ENCODE measurements around the gene GSAP. TPM values are rescaled to one million over a fixed set of nuclear protein-coding genes. Genes with fewer than 3 reads are reported as not detected.
"Not testable (repeated sequence)": the region's sequence is repeated elsewhere in the genome, so short reads cannot be mapped to it uniquely, and the experiment has no call there.

GSAP gene
- total RNA-seq, 1 experiment from 2014 or later, result 0.85 TPM

DNA sequence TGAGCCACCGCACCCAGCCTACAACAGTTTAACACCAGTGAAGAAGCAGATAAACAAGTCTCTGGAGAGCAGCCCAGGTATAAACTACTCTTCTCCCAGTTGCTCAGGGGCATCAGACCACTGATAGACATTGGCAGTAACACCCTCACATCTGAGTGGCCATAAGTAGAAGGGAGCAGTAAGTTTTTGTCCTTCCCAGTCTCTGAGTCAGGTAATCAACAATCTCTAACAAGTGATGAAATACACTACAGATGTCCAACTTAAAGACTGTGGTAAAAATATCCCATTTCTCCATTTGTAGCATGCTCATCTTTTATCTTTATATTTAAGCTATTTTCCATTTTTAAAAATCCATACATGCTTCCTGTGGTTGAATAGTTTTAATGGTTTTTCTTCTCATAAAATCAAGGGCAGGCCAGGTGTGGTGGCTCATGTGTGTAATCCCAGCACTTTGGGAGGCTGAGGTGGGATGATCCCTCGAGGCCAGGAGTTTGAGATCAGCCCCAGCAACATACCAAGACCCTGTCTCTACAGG, 78.6 kb downstream of the GSAP start:
- DNase-seq (ENCODE audit: low read depth, low spot score) (no peak), ATAC-seq (no peak)
- no peak overlapping the region for H3K27ac ChIP-seq (ENCODE audit: low read length)
- no TSS peak for BruUV-seq (replicated peaks)
- H3K4me3 ChIP-seq (ENCODE audit: low read depth in 2 of 2, low read length in 2 of 2), result no peak overlapping the region
- no peaks in the 10 kb centered on the region for H3K36me3 ChIP-seq (ENCODE audit: control insufficient read depth, insufficient read depth, low read length)
- TF ChIP-seq TCF7L2 (IDR thresholded peaks at IDR 0.05; ENCODE audit: low read depth, low read length) (no peak), POLR2AphosphoS5 (IDR thresholded peaks at IDR 0.05; ENCODE audit: low read depth, low read length) (no peak), SIN3A (IDR thresholded peaks at IDR 0.05; ENCODE audit: borderline replicate concordance, insufficient read depth, low read depth, low read length) (no peak)
- TF ChIP-seq, protein P1, sequence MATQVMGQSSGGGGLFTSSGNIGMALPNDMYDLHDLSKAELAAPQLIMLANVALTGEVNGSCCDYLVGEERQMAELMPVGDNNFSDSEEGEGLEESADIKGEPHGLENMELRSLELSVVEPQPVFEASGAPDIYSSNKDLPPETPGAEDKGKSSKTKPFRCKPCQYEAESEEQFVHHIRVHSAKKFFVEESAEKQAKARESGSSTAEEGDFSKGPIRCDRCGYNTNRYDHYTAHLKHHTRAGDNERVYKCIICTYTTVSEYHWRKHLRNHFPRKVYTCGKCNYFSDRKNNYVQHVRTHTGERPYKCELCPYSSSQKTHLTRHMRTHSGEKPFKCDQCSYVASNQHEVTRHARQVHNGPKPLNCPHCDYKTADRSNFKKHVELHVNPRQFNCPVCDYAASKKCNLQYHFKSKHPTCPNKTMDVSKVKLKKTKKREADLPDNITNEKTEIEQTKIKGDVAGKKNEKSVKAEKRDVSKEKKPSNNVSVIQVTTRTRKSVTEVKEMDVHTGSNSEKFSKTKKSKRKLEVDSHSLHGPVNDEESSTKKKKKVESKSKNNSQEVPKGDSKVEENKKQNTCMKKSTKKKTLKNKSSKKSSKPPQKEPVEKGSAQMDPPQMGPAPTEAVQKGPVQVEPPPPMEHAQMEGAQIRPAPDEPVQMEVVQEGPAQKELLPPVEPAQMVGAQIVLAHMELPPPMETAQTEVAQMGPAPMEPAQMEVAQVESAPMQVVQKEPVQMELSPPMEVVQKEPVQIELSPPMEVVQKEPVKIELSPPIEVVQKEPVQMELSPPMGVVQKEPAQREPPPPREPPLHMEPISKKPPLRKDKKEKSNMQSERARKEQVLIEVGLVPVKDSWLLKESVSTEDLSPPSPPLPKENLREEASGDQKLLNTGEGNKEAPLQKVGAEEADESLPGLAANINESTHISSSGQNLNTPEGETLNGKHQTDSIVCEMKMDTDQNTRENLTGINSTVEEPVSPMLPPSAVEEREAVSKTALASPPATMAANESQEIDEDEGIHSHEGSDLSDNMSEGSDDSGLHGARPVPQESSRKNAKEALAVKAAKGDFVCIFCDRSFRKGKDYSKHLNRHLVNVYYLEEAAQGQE (IDR thresholded peaks at IDR 0.05; ENCODE audit: insufficient read depth in 1 of 2, low read depth in 2 of 2, low read length in 1 of 2), result no peak
- TF ChIP-seq, protein P2, sequence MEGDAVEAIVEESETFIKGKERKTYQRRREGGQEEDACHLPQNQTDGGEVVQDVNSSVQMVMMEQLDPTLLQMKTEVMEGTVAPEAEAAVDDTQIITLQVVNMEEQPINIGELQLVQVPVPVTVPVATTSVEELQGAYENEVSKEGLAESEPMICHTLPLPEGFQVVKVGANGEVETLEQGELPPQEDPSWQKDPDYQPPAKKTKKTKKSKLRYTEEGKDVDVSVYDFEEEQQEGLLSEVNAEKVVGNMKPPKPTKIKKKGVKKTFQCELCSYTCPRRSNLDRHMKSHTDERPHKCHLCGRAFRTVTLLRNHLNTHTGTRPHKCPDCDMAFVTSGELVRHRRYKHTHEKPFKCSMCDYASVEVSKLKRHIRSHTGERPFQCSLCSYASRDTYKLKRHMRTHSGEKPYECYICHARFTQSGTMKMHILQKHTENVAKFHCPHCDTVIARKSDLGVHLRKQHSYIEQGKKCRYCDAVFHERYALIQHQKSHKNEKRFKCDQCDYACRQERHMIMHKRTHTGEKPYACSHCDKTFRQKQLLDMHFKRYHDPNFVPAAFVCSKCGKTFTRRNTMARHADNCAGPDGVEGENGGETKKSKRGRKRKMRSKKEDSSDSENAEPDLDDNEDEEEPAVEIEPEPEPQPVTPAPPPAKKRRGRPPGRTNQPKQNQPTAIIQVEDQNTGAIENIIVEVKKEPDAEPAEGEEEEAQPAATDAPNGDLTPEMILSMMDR (IDR thresholded peaks at IDR 0.05), result no peak
- ChIA-PET POLR2A (no interaction called here), CTCF (no interaction called here)
- no peaks in the 10 kb centered on the region for H3K9me3 ChIP-seq (ENCODE audit: control insufficient read depth, insufficient read depth, low read depth, low read length)
- intact Hi-C loops (cut with micrococcal nuclease; ENCODE audit: unreplicated experiment) (no loop called here), in situ Hi-C loops (cut with HindIII; ENCODE audit: low pct_unique_long_range_greater_than_20kb, low sequenced_read_pairs) (no loop called here)
- H3K27me3 ChIP-seq (ENCODE audit: control insufficient read depth, insufficient read depth, low read length), result peaks cover 2% of the 10 kb centered on the region
- no peaks in the 10 kb centered on the region for H3K4me1 ChIP-seq (ENCODE audit: control insufficient read depth, insufficient read depth, low read length)

DNA sequence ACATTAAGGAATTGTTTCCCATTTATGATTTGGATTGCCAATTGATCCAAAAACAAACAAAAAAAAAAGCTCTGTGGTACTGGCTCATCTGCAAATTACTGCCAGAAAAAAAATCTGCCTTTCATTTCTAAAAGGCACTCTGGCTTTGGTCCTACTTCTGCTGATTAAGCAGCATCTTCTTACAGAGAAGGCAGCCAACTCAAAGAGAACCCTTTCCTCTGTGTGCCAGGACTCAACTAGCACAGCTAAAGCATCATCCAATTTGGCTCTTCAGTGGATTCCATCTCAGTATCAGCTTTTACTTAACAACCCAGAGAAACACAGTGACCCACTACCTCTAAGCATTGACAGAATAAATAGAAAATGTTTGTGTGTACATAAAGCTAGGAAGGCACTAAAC, 80.6 kb downstream of the GSAP start:
- intact Hi-C loops (cut with micrococcal nuclease; ENCODE audit: unreplicated experiment) (no loop called here), in situ Hi-C loops (cut with HindIII; ENCODE audit: low pct_unique_long_range_greater_than_20kb, low sequenced_read_pairs) (no loop called here)
- ChIA-PET POLR2A (no interaction called here), CTCF (no interaction called here)
- Histone ChIP-seq H3K27me3 (ENCODE audit: control insufficient read depth, insufficient read depth, low read length) (peaks cover 2% of the 10 kb centered on the region), H3K27ac (ENCODE audit: low read length) (no peak overlapping the region), H3K4me1 (ENCODE audit: control insufficient read depth, insufficient read depth, low read length) (no peaks in the 10 kb centered on the region), H3K9me3 (ENCODE audit: control insufficient read depth, insufficient read depth, low read depth, low read length) (no peaks in the 10 kb centered on the region), H3K36me3 (ENCODE audit: control insufficient read depth, insufficient read depth, low read length) (no peaks in the 10 kb centered on the region), H3K4me3 (ENCODE audit: low read depth in 2 of 2, low read length in 2 of 2) (no peak overlapping the region)
- BruUV-seq (replicated peaks), result no TSS peak
- TF ChIP-seq POLR2AphosphoS5 (IDR thresholded peaks at IDR 0.05; ENCODE audit: low read depth, low read length) (no peak), SIN3A (IDR thresholded peaks at IDR 0.05; ENCODE audit: borderline replicate concordance, insufficient read depth, low read depth, low read length) (no peak), TCF7L2 (IDR thresholded peaks at IDR 0.05; ENCODE audit: low read depth, low read length) (no peak)
- TF ChIP-seq, protein P2 (IDR thresholded peaks at IDR 0.05), result no peak
- TF ChIP-seq, protein P1 (IDR thresholded peaks at IDR 0.05; ENCODE audit: insufficient read depth in 1 of 2, low read depth in 2 of 2, low read length in 1 of 2), result no peak
- no peak for DNase-seq (ENCODE audit: low read depth, low spot score)
- no peak for ATAC-seq

DNA sequence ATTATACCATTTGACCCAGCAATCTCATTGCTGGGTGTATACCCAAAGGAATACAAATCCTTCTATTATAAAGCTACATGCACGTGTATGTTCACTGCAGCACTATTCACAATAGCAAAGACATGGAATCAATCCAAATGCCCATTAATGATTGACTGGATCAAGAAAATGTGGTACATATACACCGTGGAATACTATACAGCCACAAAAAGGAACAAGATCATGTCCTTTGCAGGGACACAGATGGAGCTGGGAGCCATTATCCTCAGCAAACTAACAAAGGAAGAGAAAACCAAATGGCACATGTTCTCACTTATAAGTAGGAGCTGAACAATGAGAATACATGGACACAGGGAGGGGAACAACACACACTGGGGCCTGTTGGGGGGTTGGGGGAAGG, 82.1 kb downstream of the GSAP start:
- CTCF ChIA-PET; H3K9me3 ChIP-seq (ENCODE audit: control insufficient read depth, insufficient read depth, low read depth, low read length); H3K27me3 ChIP-seq (ENCODE audit: control insufficient read depth, insufficient read depth, low read length); DNase-seq (ENCODE audit: low read depth, low spot score); H3K36me3 ChIP-seq (ENCODE audit: control insufficient read depth, insufficient read depth, low read length); H3K4me1 ChIP-seq (ENCODE audit: control insufficient read depth, insufficient read depth, low read length); H3K4me3 ChIP-seq (ENCODE audit: low read depth in 2 of 2, low read length in 2 of 2); ATAC-seq; H3K27ac ChIP-seq (ENCODE audit: low read length); BruUV-seq (replicated peaks); POLR2A ChIA-PET; in situ Hi-C loops (cut with HindIII; ENCODE audit: low pct_unique_long_range_greater_than_20kb, low sequenced_read_pairs): not testable (repeated sequence)
- intact Hi-C loops (cut with micrococcal nuclease; ENCODE audit: unreplicated experiment), result loop anchor here (5.0 kb wide), 2 partner anchors 82 to 207 kb away; no protein-coding TSS in a partner anchor

Measured in Panc1 (cell line).